Effector memory CD8-positive, alpha-beta T cell (primary cell): ENCODE results near the gene PLXDC2.
"Not testable (repeated sequence)": the region's sequence is repeated elsewhere in the genome, so short reads cannot be mapped to it uniquely, and the experiment has no call there.

ENCODE experiments used
- ATAC-seq: fragments of 150-1000 bp; cut with Tn5 transposase; replicated peaks from 2 replicates; pipeline ENCODE4 v1.10.0; 2021; ENCODE audit warnings: mild to moderate bottlenecking, moderate library complexity
- DNase-seq, 3 experiments: peaks; one replicate each; pipeline ENCODE4 v3.0.0; 2021
- H3K27ac Mint-ChIP-seq, 2 donors: one replicate each; pipeline ENCODE4 v1.8.0; 2022; ENCODE audit warnings: mild to moderate bottlenecking in 2 of 2, mixed read lengths in 2 of 2, moderate library complexity in 2 of 2
- H3K27me3 Mint-ChIP-seq, 2 donors: one replicate each; pipeline ENCODE4 v1.8.0; 2022; ENCODE audit warnings: mixed read lengths in 2 of 2
- H3K36me3 Mint-ChIP-seq: one replicate; pipeline ENCODE4 v1.8.0; 2022; ENCODE audit warnings: mild to moderate bottlenecking, moderate library complexity, mixed read lengths; ENCODE audit not compliant: insufficient read depth
- H3K4me1 Mint-ChIP-seq, 2 donors: one replicate each; pipeline ENCODE4 v1.8.0; 2022; ENCODE audit warnings: low read depth in 2 of 2, mixed read lengths in 2 of 2
- H3K4me3 Mint-ChIP-seq, 2 donors: one replicate each; pipeline ENCODE4 v1.8.0; 2022; ENCODE audit warnings: mild to moderate bottlenecking in 2 of 2, mixed read lengths in 2 of 2, moderate library complexity in 2 of 2
- H3K9me3 Mint-ChIP-seq, 2 donors: one replicate each; pipeline ENCODE4 v1.8.0; 2022; ENCODE audit warnings: mixed read lengths in 2 of 2

PLXDC2 gene

DNA sequence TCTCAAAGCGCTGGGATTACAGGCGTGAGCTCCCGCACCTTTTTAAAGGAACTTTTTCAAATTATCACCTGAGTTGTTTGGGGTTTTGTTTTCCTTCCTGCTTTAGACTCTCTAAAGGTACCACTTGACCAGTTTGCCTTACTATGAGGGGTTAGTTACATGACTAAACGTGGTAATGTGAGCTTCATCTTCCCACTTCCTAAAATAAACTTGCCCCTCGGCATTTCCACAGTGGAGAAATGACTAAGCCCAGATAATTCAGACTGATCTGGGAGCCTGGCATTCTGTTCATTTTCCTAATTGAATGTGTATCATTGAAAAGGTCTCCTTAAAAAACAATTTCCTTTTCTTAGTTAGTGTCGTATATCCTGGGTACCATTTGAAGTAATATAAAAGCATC lies 163.4 kb downstream of the PLXDC2 start:
- no peak for ATAC-seq
- H3K4me1 Mint-ChIP-seq, result no peaks in the 10 kb centered on the region
- no peak overlapping the region for H3K27ac Mint-ChIP-seq
- no peaks in the 10 kb centered on the region for H3K27me3 Mint-ChIP-seq
- peaks cover 5 to 8% of the 10 kb centered on the region in 2 donors for H3K9me3 Mint-ChIP-seq
- DNase-seq, result no peak
- H3K36me3 Mint-ChIP-seq, result no peaks in the 10 kb centered on the region
- H3K4me3 Mint-ChIP-seq, result no peak overlapping the region

- H3K4me1 Mint-ChIP-seq, result no peaks in the 10 kb centered on the region
- H3K4me3 Mint-ChIP-seq, result no peak overlapping the region
- H3K27ac Mint-ChIP-seq, result no peak overlapping the region
Observed at GRCh38 chr10:19983880-19984565, 167.8 kb downstream of the PLXDC2 start.

GRCh38 chr10:19985745-19986144 lies 169.5 kb downstream of the PLXDC2 start:
- DNase-seq, result no peak
- Mint-ChIP-seq H3K36me3 (no peaks in the 10 kb centered on the region), H3K4me3 (no peak overlapping the region), H3K4me1 (no peaks in the 10 kb centered on the region), H3K27me3 (no peaks in the 10 kb centered on the region), H3K27ac (no peak overlapping the region), H3K9me3 (no peaks in the 10 kb centered on the region)
- no peak for ATAC-seq

More at GRCh38 chr10:19983880-19984565, 167.8 kb downstream of the PLXDC2 start:
- Mint-ChIP-seq H3K36me3 (no peaks in the 10 kb centered on the region), H3K9me3 (no peaks in the 10 kb centered on the region), H3K27me3 (no peaks in the 10 kb centered on the region)
- DNase-seq, result no peak
- no peak for ATAC-seq

GRCh38 chr10:19986591-19986990 lies 170.4 kb downstream of the PLXDC2 start:
- H3K27ac Mint-ChIP-seq, result no peak overlapping the region
- H3K4me1 Mint-ChIP-seq, result no peaks in the 10 kb centered on the region
- no peaks in the 10 kb centered on the region for H3K9me3 Mint-ChIP-seq
- no peak overlapping the region for H3K4me3 Mint-ChIP-seq
- no peaks in the 10 kb centered on the region for H3K27me3 Mint-ChIP-seq
- no peaks in the 10 kb centered on the region for H3K36me3 Mint-ChIP-seq
- DNase-seq (no peak), ATAC-seq (no peak)

GRCh38 chr10:19987931-19988330 lies 171.7 kb downstream of the PLXDC2 start:
- Mint-ChIP-seq H3K9me3 (peaks cover 0 to 4% of the 10 kb centered on the region in 2 donors), H3K27me3 (no peaks in the 10 kb centered on the region), H3K36me3 (no peaks in the 10 kb centered on the region), H3K4me1 (no peaks in the 10 kb centered on the region), H3K27ac (no peak overlapping the region), H3K4me3 (no peak overlapping the region)
- ATAC-seq, result no peak
- no peak for DNase-seq

DNA sequence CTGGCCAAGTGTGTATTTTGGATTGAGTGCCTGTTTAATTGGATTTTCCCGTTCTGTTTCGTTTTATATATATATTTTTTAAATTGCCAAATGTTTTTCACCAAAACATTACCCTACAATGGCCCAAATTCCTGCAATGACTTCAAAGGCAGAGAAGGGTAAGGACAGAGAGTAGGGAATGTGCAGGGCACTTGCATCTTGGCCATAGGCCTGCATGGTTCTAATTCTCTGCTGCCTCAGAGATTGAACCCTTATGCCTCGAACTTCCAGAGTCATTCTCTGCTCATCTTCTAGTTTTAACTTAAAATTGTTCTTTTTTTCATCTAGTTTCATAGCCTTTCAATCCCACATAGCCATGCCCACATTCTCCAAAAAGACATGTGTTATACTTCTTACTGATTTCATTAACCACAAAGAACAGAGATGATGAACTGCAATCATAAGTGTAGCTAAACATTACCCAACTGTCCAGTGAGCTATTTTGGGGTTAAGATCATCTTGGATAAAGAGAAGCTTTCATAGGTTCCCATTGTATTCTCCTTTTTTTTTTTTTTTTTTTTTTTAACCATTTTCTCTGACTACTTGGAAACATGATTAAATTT lies 177.6 kb downstream of the PLXDC2 start:
- DNase-seq, result no peak
- no peaks in the 10 kb centered on the region for H3K4me1 Mint-ChIP-seq
- ATAC-seq, result no peak
- H3K27me3 Mint-ChIP-seq, result no peaks in the 10 kb centered on the region
- H3K27ac Mint-ChIP-seq, result no peak overlapping the region
- no peak overlapping the region for H3K4me3 Mint-ChIP-seq
- H3K9me3 Mint-ChIP-seq, result peaks cover 0 to 7% of the 10 kb centered on the region in 2 donors
- no peaks in the 10 kb centered on the region for H3K36me3 Mint-ChIP-seq

GRCh38 chr10:19998482-19998881 lies 182.2 kb downstream of the PLXDC2 start:
- H3K36me3 Mint-ChIP-seq, result no peaks in the 10 kb centered on the region
- DNase-seq, result no peak
- H3K4me1 Mint-ChIP-seq, result no peaks in the 10 kb centered on the region
- H3K27me3 Mint-ChIP-seq, result no peaks in the 10 kb centered on the region
- ATAC-seq, result no peak
- H3K9me3 Mint-ChIP-seq, result peaks cover 0 to 10% of the 10 kb centered on the region in 2 donors
- H3K27ac Mint-ChIP-seq, result no peak overlapping the region
- H3K4me3 Mint-ChIP-seq, result no peak overlapping the region

DNA sequence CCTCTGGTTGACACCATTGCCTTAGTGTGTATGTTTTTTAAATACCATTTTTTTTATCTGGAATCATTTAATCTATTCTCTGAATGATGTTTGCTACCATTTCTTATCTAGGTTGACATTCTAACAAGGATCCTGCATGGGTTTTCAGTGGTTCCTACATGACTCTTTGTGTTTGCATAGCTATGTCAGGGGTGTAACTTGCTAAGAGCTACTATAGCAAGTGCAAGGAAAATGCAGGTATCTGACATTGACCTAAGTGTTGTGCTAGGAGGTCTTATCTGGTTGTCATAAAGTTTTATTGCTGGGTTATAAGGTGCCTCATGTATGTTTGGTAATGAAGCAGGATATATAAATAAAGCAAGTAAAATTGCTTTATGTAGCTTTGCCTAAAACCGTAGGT lies 183.2 kb downstream of the PLXDC2 start:
- no peaks in the 10 kb centered on the region for H3K4me1 Mint-ChIP-seq

GRCh38 chr10:20002026-20002425 lies 185.8 kb downstream of the PLXDC2 start:
- DNase-seq, H3K27ac Mint-ChIP-seq, H3K4me1 Mint-ChIP-seq, ATAC-seq, H3K36me3 Mint-ChIP-seq, H3K4me3 Mint-ChIP-seq, H3K27me3 Mint-ChIP-seq: not testable (repeated sequence)
- peaks cover 0 to 12% of the 10 kb centered on the region in 2 donors for H3K9me3 Mint-ChIP-seq

More for the DNA sequence above, 183.2 kb downstream of the PLXDC2 start:
- no peaks in the 10 kb centered on the region for H3K36me3 Mint-ChIP-seq
- no peak overlapping the region for H3K4me3 Mint-ChIP-seq
- ATAC-seq (no peak), DNase-seq (no peak)
- peaks cover 0 to 10% of the 10 kb centered on the region in 2 donors for H3K9me3 Mint-ChIP-seq
- no peak overlapping the region for H3K27ac Mint-ChIP-seq
- H3K27me3 Mint-ChIP-seq, result no peaks in the 10 kb centered on the region

GRCh38 chr10:20002657-20003056 lies 186.4 kb downstream of the PLXDC2 start:
- Mint-ChIP-seq H3K4me1 (no peaks in the 10 kb centered on the region), H3K4me3 (no peak overlapping the region), H3K9me3 (peaks cover 0 to 12% of the 10 kb centered on the region in 2 donors), H3K27me3 (no peaks in the 10 kb centered on the region), H3K27ac (no peak overlapping the region), H3K36me3 (no peaks in the 10 kb centered on the region)
- DNase-seq, result no peak
- ATAC-seq, result no peak

- Mint-ChIP-seq H3K27ac (no peak overlapping the region), H3K4me3 (no peak overlapping the region), H3K36me3 (no peaks in the 10 kb centered on the region), H3K27me3 (no peaks in the 10 kb centered on the region), H3K4me1 (no peaks in the 10 kb centered on the region), H3K9me3 (peaks cover 0 to 9% of the 10 kb centered on the region in 2 donors)
- peak; percentile 24 for ATAC-seq
- DNase-seq, result no peak
Observed at GRCh38 chr10:20004087-20004523, 187.9 kb downstream of the PLXDC2 start.

GRCh38 chr10:20005638-20006037 lies 189.4 kb downstream of the PLXDC2 start:
- no peaks in the 10 kb centered on the region for H3K27me3 Mint-ChIP-seq
- no peaks in the 10 kb centered on the region for H3K36me3 Mint-ChIP-seq
- H3K9me3 Mint-ChIP-seq, result peaks cover 0 to 10% of the 10 kb centered on the region in 2 donors
- no peak overlapping the region for H3K27ac Mint-ChIP-seq
- no peak for ATAC-seq
- DNase-seq, result no peak
- no peaks in the 10 kb centered on the region for H3K4me1 Mint-ChIP-seq
- H3K4me3 Mint-ChIP-seq, result no peak overlapping the region

- ATAC-seq, result no peak
- DNase-seq, result no peak
- peaks cover 0 to 10% of the 10 kb centered on the region in 2 donors for H3K9me3 Mint-ChIP-seq
- H3K27ac Mint-ChIP-seq, result no peak overlapping the region
- H3K4me1 Mint-ChIP-seq, result no peaks in the 10 kb centered on the region
- no peak overlapping the region for H3K4me3 Mint-ChIP-seq
- H3K27me3 Mint-ChIP-seq, result no peaks in the 10 kb centered on the region
- H3K36me3 Mint-ChIP-seq, result no peaks in the 10 kb centered on the region
Observed at GRCh38 chr10:20006169-20006870, 190.1 kb downstream of the PLXDC2 start.

DNA sequence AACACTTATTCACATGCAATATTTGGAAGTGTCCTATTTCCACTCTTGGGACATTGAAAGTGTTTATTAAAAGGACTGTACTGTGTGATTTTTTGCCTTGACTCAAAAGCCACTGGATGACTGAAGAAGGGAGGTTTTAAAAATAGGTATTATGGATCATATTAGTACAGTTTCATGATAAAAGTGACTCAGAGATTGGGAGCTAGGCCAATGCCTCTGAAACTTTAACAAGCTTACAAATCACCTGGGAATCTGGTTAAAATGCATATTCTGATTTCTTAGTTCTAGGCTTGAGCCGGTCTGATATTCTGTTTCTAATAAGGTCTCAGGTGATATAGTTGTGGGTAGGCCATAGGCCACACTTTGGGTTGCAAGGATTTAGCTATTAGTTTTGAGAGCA lies 191.2 kb downstream of the PLXDC2 start:
- Mint-ChIP-seq H3K4me1 (no peaks in the 10 kb centered on the region), H3K27me3 (no peaks in the 10 kb centered on the region), H3K4me3 (no peak overlapping the region), H3K27ac (no peak overlapping the region), H3K9me3 (peaks cover 0 to 9% of the 10 kb centered on the region in 2 donors), H3K36me3 (no peaks in the 10 kb centered on the region)
- DNase-seq (no peak), ATAC-seq (no peak)
